Suprapubic skin (tissue), 4 donors: ENCODE data around the gene THRB. TPM values are rescaled to one million over a fixed set of nuclear protein-coding genes. Genes with fewer than 3 reads are reported as not detected.

ENCODE experiments used
- DNase-seq, 2 donors: peaks; one replicate each; pipeline ENCODE4 v3.0.0-alpha.2; 2019; ENCODE audit warnings: low spot score in 2 of 2
- H3K27ac ChIP-seq: fragments of 200-600 bp; sonication (generic); one replicate; pipeline ENCODE4 v1.5.1; 2019
- H3K27me3 ChIP-seq: fragments of 200-600 bp; sonication (generic); one replicate; pipeline ENCODE4 v1.5.1; 2019
- H3K36me3 ChIP-seq: fragments of 200-600 bp; sonication (generic); one replicate; pipeline ENCODE4 v1.5.1; 2019
- H3K4me1 ChIP-seq: fragments of 200-600 bp; sonication (generic); one replicate; pipeline ENCODE4 v1.5.1; 2019
- H3K4me3 ChIP-seq: fragments of 200-600 bp; sonication (generic); one replicate; pipeline ENCODE4 v1.5.1; 2019; ENCODE audit warnings: mild to moderate bottlenecking
- H3K9me3 ChIP-seq: fragments of 200-600 bp; sonication (generic); one replicate; pipeline ENCODE4 v1.5.1; 2019
- EP300 ChIP-seq: sonication (generic); formaldehyde crosslinking; IDR thresholded peaks from one replicate; pipeline ENCODE4 v1.6.1; 2017; ENCODE audit warnings: antibody characterized with exemption
- POLR2A ChIP-seq, 2 donors: fragments of 450-650 bp; IDR thresholded peaks; one replicate each; pipeline ENCODE4 v1.6.1; 2017; ENCODE audit warnings: antibody characterized with exemption in 2 of 2, mild to moderate bottlenecking in 2 of 2, moderate library complexity in 2 of 2
- POLR2AphosphoS5 ChIP-seq, 3 donors: sonication (generic); formaldehyde crosslinking; IDR thresholded peaks; one replicate each; pipeline ENCODE4 v1.6.1; 2017; ENCODE audit warnings: antibody characterized with exemption in 3 of 3
- WGBS: methylation state at CpG from one replicate; pipeline ENCODE4 v1.1.5; 2018; 5-methylcytosine and 5-hydroxymethylcytosine counted together
- total RNA-seq, 4 donors: library from RNA; depleted of rRNA; stranded (reverse); fragments of >200 nt; gene quantifications; one replicate each; pipeline ENCODE4 v1.1.0, GENCODE V29; 2016
- TF ChIP-seq, protein P1 (sequence below), 2 donors: fragments of 200-600 bp in 1 of 2; fragments of 450-650 bp in 1 of 2; sonication (generic) in 1 of 2; IDR thresholded peaks; one replicate each; pipeline ENCODE4 v1.5.1; 2016 to 2019; ENCODE audit warnings: antibody characterized with exemption in 2 of 2, mild to moderate bottlenecking in 1 of 2, moderate library complexity in 1 of 2

The THRB gene
- total RNA-seq, 4 donors from 2014 or later = 16.6 to 32.9 (median 24.4) TPM

GRCh38 chr3:24286405-24286804 lies 208.2 kb downstream of the THRB start:
- H3K27ac ChIP-seq = no peak overlapping the region
- DNase-seq = no peak
- 93% methylated on average over 3 of the region's 3 CpGs for WGBS
- H3K27me3 ChIP-seq = no peaks in the 10 kb centered on the region
- H3K4me1 ChIP-seq = peaks cover 15% of the 10 kb centered on the region
- H3K4me3 ChIP-seq = no peak overlapping the region
- H3K36me3 ChIP-seq = no peaks in the 10 kb centered on the region
- no peaks in the 10 kb centered on the region for H3K9me3 ChIP-seq
- TF ChIP-seq, protein P1, sequence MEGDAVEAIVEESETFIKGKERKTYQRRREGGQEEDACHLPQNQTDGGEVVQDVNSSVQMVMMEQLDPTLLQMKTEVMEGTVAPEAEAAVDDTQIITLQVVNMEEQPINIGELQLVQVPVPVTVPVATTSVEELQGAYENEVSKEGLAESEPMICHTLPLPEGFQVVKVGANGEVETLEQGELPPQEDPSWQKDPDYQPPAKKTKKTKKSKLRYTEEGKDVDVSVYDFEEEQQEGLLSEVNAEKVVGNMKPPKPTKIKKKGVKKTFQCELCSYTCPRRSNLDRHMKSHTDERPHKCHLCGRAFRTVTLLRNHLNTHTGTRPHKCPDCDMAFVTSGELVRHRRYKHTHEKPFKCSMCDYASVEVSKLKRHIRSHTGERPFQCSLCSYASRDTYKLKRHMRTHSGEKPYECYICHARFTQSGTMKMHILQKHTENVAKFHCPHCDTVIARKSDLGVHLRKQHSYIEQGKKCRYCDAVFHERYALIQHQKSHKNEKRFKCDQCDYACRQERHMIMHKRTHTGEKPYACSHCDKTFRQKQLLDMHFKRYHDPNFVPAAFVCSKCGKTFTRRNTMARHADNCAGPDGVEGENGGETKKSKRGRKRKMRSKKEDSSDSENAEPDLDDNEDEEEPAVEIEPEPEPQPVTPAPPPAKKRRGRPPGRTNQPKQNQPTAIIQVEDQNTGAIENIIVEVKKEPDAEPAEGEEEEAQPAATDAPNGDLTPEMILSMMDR (IDR thresholded peaks at IDR 0.05) = no peak
- TF ChIP-seq EP300 (no peak), POLR2A (IDR thresholded peaks at IDR 0.05) (no peak), POLR2AphosphoS5 (IDR thresholded peaks at IDR 0.05) (no peak)

GRCh38 chr3:24278543-24278942 lies 216.1 kb downstream of the THRB start:
- Histone ChIP-seq H3K27ac (no peak overlapping the region), H3K36me3 (no peaks in the 10 kb centered on the region), H3K27me3 (no peaks in the 10 kb centered on the region), H3K4me3 (no peak overlapping the region), H3K4me1 (no peaks in the 10 kb centered on the region), H3K9me3 (no peaks in the 10 kb centered on the region)
- WGBS = 63% methylated on average over 1 of the region's 1 CpG
- TF ChIP-seq, protein P1 (IDR thresholded peaks at IDR 0.05) = no peak
- TF ChIP-seq POLR2AphosphoS5 (IDR thresholded peaks at IDR 0.05) (no peak), EP300 (no peak), POLR2A (IDR thresholded peaks at IDR 0.05) (no peak)
- DNase-seq = no peak

DNA sequence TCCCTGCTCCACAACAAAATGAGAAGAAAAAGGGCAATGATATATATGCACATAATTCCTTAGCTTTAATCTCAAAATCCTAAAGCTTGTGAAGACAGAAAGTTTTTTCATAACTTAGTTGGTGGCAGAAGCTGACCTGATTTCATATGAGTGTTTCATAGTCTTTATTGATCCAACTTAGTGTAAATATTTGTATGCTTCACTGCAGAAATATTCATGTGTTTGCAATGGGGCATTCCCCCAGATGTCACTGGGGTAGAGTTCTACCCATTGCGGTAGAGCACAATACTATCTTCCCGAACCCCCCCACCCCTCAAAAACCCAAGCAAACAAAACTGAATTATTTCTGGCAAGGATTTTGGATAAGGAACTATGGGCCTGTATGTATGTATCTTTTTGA lies 221.2 kb downstream of the THRB start:
- no peaks in the 10 kb centered on the region for H3K36me3 ChIP-seq
- no peaks in the 10 kb centered on the region for H3K4me1 ChIP-seq
- no peak for DNase-seq
- H3K4me3 ChIP-seq = no peak overlapping the region
- no peaks in the 10 kb centered on the region for H3K9me3 ChIP-seq
- 84% methylated on average over 2 of the region's 2 CpGs for WGBS
- H3K27ac ChIP-seq = no peak overlapping the region
- TF ChIP-seq, protein P1 (IDR thresholded peaks at IDR 0.05) = no peak
- TF ChIP-seq POLR2A (IDR thresholded peaks at IDR 0.05) (no peak), POLR2AphosphoS5 (IDR thresholded peaks at IDR 0.05) (no peak), EP300 (no peak)
- H3K27me3 ChIP-seq = no peaks in the 10 kb centered on the region

- no peak for DNase-seq
- Histone ChIP-seq H3K27ac (no peak overlapping the region), H3K4me1 (no peaks in the 10 kb centered on the region), H3K27me3 (no peaks in the 10 kb centered on the region), H3K9me3 (no peaks in the 10 kb centered on the region), H3K4me3 (no peak overlapping the region), H3K36me3 (no peaks in the 10 kb centered on the region)
- WGBS = 71% methylated on average over 2 of the region's 2 CpGs
- TF ChIP-seq EP300 = no peak
- TF ChIP-seq POLR2A (IDR thresholded peaks at IDR 0.05) = no peak
- TF ChIP-seq, protein P1 (IDR thresholded peaks at IDR 0.05) = no peak
- no peak for TF ChIP-seq POLR2AphosphoS5 (IDR thresholded peaks at IDR 0.05)
Observed at GRCh38 chr3:24272875-24273274, 221.8 kb downstream of the THRB start.

GRCh38 chr3:24272408-24272807 lies 222.2 kb downstream of the THRB start:
- TF ChIP-seq POLR2A (IDR thresholded peaks at IDR 0.05) = no peak
- TF ChIP-seq, protein P1 (IDR thresholded peaks at IDR 0.05) = no peak
- no peak for TF ChIP-seq EP300
- TF ChIP-seq POLR2AphosphoS5 (IDR thresholded peaks at IDR 0.05) = no peak
- no peaks in the 10 kb centered on the region for H3K4me1 ChIP-seq
- DNase-seq = no peak
- no peaks in the 10 kb centered on the region for H3K27me3 ChIP-seq
- no peaks in the 10 kb centered on the region for H3K36me3 ChIP-seq
- no peaks in the 10 kb centered on the region for H3K9me3 ChIP-seq
- H3K27ac ChIP-seq = no peak overlapping the region
- no peak overlapping the region for H3K4me3 ChIP-seq
